Measurements from ENCODE around the gene ACTR3C. TPM values are rescaled to one million over a fixed set of nuclear protein-coding genes. Genes with fewer than 3 reads are reported as not detected.
A peak's percentile ranks its signal among the peaks of the same experiment; 100 is the strongest.

ACTR3C gene
- total RNA-seq, 1 donor from 2014 or later = 0.11 TPM

- Histone ChIP-seq H3K4me1 (no peaks in the 10 kb centered on the region), H3K27ac (no peak overlapping the region), H3K9me3 (no peaks in the 10 kb centered on the region), H3K36me3 (no peaks in the 10 kb centered on the region), H3K4me3 (no peak overlapping the region), H3K27me3 (no peaks in the 10 kb centered on the region)
- intact Hi-C loops (cut with DNase I) = no loop called here
- no peak for DNase-seq (ENCODE audit: low spot score in 2 of 2)
- no peak for TF ChIP-seq CTCF (IDR thresholded peaks at IDR 0.05)
Measured at GRCh38 chr7:150358433-150358832, 35.1 kb upstream of the ACTR3C start.

GRCh38 chr7:150357771-150358427 is 34.6 kb upstream of the ACTR3C start:
- Histone ChIP-seq H3K4me1 (no peaks in the 10 kb centered on the region), H3K36me3 (no peaks in the 10 kb centered on the region), H3K9me3 (no peaks in the 10 kb centered on the region), H3K27me3 (no peaks in the 10 kb centered on the region), H3K4me3 (no peak overlapping the region), H3K27ac (no peak overlapping the region)
- intact Hi-C loops (cut with DNase I) = no loop called here
- DNase-seq (ENCODE audit: low spot score in 2 of 2) = peak in 1 of 2 donors; percentile 25
- no peak for TF ChIP-seq CTCF (IDR thresholded peaks at IDR 0.05)

- no peak overlapping the region for H3K4me3 ChIP-seq
- H3K9me3 ChIP-seq = no peaks in the 10 kb centered on the region
- intact Hi-C loops (cut with DNase I) = no loop called here
- no peaks in the 10 kb centered on the region for H3K4me1 ChIP-seq
- TF ChIP-seq CTCF (IDR thresholded peaks at IDR 0.05) = no peak
- H3K27me3 ChIP-seq = no peaks in the 10 kb centered on the region
- H3K27ac ChIP-seq = no peak overlapping the region
- H3K36me3 ChIP-seq = no peaks in the 10 kb centered on the region
- DNase-seq (ENCODE audit: low spot score in 2 of 2) = peak in 1 of 2 donors; percentile 35
Measured at GRCh38 chr7:150357270-150357669, 33.9 kb upstream of the ACTR3C start.

- TF ChIP-seq CTCF (IDR thresholded peaks at IDR 0.05) = peak; percentile 4 to 60 (median 42)
- DNase-seq (ENCODE audit: low spot score in 2 of 2) = no peak
- Histone ChIP-seq H3K9me3 (no peaks in the 10 kb centered on the region), H3K27ac (no peak overlapping the region), H3K36me3 (no peaks in the 10 kb centered on the region), H3K27me3 (no peaks in the 10 kb centered on the region), H3K4me1 (no peaks in the 10 kb centered on the region), H3K4me3 (no peak overlapping the region)
- intact Hi-C loops (cut with DNase I) = loop anchor here (1.0 kb wide), 2 partner anchors 32 to 65 kb away; no protein-coding TSS in a partner anchor
Measured at GRCh38 chr7:150356265-150356897, 33.0 kb upstream of the ACTR3C start.

GRCh38 chr7:150355666-150356059 is 32.3 kb upstream of the ACTR3C start:
- no peak for TF ChIP-seq CTCF (IDR thresholded peaks at IDR 0.05)
- no peaks in the 10 kb centered on the region for H3K9me3 ChIP-seq
- H3K4me1 ChIP-seq = no peaks in the 10 kb centered on the region
- no peak overlapping the region for H3K4me3 ChIP-seq
- no peak overlapping the region for H3K27ac ChIP-seq
- H3K27me3 ChIP-seq = no peaks in the 10 kb centered on the region
- DNase-seq (ENCODE audit: low spot score in 2 of 2) = no peak
- intact Hi-C loops (cut with DNase I) = loop anchor here (1.0 kb wide), 2 partner anchors 33 to 66 kb away; no protein-coding TSS in a partner anchor
- no peaks in the 10 kb centered on the region for H3K36me3 ChIP-seq
